Measurements from ENCODE around the gene OBSCN. TPM values are rescaled to one million over a fixed set of nuclear protein-coding genes. Genes with fewer than 3 reads are reported as not detected.
"Not testable (repeated sequence)": the region's sequence is repeated elsewhere in the genome, so short reads cannot be mapped to it uniquely, and the experiment has no call there.

The OBSCN gene
- total RNA-seq, 1 donor from 2014 or later, result 18.3 TPM

DNA sequence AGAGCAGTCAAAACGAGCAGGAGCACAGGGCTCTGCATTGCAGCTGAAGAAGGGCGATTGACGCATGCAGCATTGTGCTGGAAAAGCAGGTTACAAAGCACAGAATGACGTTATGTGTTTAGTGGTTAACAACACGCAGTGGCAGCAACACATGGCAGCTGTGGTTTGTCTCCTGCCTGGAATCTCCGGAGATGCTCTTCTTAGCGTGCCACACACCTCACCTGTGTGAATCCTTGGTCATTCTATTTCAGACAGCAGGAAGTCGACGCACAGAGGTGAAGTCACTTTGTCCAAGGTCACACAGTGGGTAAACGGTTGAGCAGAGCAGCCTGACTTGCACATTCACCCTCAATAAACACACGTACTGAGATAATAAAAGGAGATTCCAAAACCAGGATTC is 14.7 kb downstream of the OBSCN start:
- DNase-seq (ENCODE audit: low spot score), result no peak
- ATAC-seq, result no peak
- intact Hi-C loops (cut with DNase I), result no loop called here

DNA sequence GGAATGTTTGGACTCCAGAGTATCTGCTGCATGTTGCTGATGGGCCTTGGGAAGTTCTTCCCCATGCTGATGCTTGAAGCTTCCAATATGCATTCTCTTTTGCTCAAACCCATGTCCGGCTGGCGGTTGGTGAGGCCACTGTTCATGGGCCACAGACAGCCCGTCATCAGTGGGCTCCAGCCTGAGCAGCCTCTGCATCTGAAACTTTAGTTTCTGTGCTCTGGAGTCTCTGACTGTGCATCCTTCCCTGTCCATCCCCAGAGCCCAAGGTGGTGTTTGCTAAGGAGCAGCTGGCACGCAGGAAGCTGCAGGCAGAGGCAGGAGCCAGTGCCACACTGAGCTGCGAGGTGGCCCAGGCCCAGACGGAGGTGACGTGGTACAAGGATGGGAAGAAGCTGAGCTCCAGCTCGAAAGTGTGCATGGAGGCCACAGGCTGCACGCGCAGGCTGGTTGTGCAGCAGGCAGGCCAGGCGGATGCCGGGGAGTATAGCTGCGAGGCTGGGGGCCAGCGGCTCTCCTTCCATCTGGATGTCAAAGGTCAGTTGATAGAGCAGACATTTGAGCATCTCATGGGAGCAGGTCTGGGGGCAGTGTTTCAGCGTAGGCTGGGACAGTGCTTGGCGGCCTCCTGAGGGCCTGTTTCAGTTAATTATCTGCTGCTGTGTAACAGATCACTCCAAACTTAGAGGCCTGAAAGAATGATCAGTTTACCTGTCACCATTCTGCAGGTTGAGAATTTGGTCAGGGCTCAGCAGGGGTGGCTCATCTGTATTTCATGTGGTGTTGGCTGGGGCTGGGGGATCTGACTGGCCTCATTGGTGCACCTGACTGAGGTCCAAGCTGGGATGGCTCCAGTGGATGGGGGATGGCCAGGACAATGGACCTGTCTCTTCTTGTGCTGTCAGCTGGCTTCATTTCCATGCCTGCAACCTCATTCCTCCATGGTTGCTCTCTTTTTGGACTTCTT is 16.6 kb downstream of the OBSCN start:
- intact Hi-C loops (cut with DNase I), result no loop called here
- ATAC-seq (no peak), DNase-seq (ENCODE audit: low spot score) (no peak)

DNA sequence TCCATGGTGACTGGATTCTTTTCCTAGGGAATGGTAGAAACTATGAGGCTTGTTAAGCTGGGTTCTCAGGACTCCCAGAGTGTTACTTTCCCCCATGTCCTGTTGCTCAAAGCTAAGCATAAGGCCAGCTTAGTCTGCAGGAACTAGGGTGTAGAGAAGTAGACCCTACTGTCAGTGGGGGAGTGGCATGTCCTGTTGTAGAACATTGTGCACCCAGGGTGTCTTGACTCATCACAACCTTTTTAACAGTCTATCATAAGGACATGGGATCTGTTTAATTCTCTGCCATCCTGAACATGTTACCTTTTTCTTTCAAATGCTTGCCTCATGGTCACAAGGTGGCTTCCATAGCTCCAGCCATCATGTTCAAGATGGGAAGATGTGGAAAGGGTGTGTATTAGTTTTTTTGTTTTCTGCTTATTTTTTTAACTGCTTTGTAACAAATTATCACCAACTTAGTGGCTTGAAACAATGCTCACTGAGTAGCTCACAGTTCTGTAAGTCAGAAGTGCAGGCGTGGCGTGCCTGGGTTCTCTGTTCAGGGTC is 17.4 kb downstream of the OBSCN start:
- DNase-seq (ENCODE audit: low spot score), result no peak
- ATAC-seq, result no peak
- intact Hi-C loops (cut with DNase I), result no loop called here

DNA sequence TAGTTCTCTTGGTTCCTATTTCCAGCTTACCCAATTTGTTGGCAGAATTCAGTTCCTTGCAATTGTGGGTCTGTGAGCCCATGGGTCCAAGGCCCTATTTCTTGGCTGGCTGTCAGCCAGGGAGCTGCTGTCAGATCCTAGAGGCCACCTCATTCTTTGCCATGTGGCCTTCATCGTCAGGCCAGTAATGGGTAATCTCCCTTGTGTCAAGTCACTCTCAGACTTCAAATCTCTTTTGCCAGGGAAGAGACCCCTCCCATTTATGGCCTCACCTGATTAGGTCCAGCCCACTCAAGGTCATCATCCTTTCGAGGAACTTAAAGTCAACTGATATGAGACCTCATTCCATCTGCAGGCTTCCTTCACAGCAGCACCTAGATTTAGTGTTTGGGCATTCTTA is 17.9 kb downstream of the OBSCN start:
- intact Hi-C loops (cut with DNase I), result no loop called here
- ATAC-seq (no peak), DNase-seq (ENCODE audit: low spot score) (no peak)

DNA sequence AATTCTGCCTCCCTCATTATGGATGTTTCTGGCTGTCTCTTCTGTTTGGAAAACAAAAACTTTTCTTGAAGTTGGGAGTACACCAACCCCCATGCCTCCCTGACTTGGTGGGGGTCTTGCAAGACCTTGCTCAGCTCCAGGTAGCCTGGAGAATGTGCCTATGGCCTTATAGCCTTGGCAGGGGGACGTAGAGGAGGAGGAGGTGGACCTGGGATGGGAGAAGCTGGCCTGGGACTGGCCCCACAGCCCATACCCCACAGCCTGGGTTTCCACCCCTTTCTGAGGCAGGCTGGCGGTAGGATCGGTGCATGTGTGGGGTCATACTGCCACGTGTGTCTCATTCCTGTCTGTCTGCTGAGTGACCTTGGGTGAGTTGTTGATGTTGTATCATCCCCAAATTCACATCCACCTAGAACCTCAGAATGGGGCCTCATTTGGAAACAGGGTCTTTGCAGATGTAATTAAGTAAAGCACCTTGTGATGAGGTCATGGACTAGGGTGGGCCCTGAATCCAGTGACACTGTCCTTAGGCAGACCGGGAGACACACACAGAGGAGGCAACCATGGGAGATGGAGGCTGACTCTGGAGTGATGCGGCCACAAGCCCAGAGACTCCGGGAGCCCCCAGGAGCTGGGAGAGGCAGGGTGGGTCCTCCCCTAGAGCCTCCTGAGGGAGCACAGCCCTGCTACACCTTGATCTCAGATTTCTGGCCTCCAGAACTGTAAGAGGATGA is 18.5 kb downstream of the OBSCN start:
- ATAC-seq (no peak), DNase-seq (ENCODE audit: low spot score) (no peak)
- intact Hi-C loops (cut with DNase I), result no loop called here

DNA sequence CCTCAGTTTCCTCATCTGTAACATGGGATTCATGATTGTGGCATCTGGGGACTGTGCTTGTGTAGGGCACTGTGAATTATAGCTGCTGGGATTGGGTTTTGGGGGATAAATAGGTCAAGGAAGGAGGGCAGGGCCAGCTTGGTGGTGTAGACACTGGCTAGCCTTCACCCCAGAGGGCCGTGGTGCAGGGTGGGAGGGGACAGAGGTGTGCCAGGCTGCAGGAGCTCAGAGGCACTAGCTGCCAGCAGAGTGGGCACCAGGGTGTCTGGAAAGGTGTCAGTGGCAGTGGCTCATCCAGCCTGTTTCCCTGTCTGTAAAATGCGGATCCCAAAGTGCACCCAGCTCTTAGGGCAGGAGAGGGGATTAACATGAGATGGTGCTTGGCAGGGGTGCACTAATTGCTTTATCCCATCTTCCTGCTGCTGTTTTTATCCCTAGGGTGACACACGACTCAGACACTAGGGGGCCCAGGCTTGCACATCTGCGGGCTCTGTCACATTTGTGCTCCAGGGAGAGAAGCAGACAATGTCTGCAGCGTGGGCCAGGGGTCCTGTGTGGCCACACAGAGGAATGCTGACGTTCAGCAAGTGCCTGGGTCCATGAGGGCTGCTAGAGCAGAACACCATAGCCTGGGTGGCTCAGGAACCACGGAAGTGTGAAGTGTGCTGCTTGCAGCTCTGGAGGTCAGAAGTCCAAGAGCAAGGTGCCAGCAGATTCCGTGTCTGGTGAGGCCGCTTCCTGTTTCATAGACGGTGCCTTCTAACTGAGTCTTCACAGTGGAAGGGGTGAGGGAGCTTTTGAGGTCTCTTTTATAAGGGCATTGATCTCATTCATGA is 19.3 kb downstream of the OBSCN start:
- DNase-seq (ENCODE audit: low spot score) (no peak), ATAC-seq (no peak)
- intact Hi-C loops (cut with DNase I), result no loop called here

DNA sequence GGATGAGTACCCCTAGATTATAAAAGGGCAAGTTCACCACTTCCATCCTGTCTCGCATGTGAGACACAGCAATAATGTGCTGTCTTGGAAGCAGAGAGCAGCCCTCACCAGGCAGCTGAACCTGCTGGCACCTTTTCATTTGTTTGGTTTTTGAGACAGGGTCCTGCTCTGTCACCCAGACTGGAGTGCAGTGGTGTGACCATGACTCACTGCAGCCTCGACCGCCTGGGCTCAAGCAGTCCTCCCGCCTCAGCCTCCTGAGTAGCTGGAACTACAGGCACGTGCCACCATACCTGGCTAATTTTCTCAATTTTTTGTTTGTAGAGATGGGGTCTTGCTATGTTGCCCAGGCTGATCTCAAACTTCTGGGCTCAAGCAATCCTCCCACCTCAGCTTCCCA is 20.3 kb downstream of the OBSCN start:
- ATAC-seq; intact Hi-C loops (cut with DNase I); DNase-seq (ENCODE audit: low spot score): not testable (repeated sequence)

DNA sequence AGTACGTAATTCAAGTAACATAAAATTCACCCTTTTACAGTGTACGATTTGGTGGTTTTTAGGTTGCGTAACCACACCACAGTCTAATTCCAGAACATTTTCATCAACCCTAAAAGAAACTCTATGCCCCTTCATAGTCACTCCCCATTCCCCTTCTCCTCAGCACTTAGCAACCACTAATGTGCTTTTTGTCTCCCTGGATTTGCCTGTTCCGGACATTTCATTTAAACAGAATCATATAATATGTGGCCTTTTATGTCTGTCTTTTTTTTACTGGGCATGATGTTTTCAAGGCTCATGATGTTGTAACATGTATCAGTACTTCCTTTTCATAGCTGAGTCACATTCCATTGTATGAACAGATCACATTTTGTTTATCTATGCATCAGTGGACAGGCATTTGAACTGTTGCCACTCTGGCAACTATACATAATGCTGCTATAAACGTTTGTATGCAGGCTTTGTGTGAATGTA is 20.8 kb downstream of the OBSCN start:
- DNase-seq (ENCODE audit: low spot score) (no peak), ATAC-seq (no peak)
- intact Hi-C loops (cut with DNase I), result no loop called here

DNA sequence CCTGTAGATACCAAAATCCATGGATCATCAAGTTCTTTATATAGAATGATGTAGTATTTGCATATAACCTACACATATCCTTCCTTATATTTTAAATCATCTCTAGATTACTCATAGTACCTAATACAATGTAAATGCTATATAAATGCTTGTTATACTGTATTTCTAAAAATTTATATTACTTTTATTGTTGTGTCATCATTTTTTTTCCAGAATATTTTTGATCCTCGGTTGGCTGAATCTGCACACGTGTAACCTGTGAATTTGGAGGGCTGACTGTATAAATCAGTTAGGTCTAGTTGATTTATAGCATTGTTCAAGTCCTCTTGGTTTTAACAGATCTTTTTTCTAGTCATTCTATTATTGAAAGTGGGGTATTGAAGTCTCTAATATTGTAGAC is 23.3 kb downstream of the OBSCN start:
- intact Hi-C loops (cut with DNase I), result no loop called here
- DNase-seq (ENCODE audit: low spot score) (no peak), ATAC-seq (no peak)

DNA sequence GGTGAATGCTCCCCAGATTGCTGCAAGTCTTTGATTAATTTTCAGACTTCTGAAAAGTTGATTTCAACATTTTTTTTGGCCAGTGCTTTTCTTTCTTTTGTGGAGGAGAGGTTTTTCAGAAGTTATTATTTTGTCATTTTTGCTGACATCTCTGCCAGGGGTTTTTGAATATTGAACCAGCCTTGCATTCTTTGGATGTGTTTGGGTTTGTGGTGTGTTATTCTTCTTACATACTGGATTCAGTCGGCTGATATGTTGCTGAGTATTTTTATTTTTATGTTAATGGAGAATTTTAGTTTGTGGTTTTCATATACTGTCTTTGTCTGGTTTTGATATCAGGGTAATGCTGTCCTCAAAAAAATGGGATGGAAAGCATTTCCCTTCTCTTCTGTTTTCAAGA is 25.3 kb downstream of the OBSCN start:
- ATAC-seq (no peak), DNase-seq (ENCODE audit: low spot score) (no peak)
- intact Hi-C loops (cut with DNase I), result no loop called here

DNA sequence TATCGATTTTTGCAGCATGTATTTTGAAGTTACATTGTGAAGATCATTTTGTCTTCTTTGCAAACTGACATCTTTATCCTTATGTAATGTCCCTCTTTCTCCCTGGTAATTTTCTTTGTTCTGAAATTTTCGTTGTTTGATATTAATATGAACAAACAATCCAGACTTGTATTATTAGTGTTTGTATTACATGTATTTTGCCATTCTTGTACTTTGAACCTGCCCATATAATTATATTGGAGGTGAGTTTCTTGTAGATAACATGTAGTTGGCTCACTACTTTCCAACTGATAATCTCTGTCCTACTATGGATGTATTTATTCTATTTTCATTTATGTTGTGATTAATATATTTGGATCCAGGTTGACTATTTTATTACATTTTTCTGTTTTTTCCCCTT is 27.1 kb downstream of the OBSCN start:
- no peak for ATAC-seq

DNA sequence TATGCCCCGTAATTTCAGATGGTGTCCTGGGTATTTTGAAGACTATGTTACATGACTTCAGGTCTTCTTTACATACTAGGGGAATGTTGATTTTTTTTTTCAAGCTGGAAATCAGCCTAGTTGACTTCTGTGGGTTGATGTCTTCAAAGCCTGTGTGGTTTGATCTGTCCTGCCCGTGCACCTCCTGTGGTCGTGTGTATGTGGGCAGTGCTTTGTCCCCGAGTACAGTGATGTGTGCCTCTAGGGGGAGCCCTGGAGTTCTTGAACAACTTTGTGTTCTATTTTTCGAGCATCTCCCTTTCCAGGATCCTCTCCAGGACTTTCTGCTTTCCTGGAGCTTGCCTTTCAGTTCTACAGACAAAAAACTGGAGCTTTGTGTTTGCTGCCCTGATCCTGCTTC is 28.9 kb downstream of the OBSCN start:
- ATAC-seq, result no peak

More for the DNA sequence above, 27.1 kb downstream of the OBSCN start:
- intact Hi-C loops (cut with DNase I), result no loop called here
- DNase-seq (ENCODE audit: low spot score), result no peak

DNA sequence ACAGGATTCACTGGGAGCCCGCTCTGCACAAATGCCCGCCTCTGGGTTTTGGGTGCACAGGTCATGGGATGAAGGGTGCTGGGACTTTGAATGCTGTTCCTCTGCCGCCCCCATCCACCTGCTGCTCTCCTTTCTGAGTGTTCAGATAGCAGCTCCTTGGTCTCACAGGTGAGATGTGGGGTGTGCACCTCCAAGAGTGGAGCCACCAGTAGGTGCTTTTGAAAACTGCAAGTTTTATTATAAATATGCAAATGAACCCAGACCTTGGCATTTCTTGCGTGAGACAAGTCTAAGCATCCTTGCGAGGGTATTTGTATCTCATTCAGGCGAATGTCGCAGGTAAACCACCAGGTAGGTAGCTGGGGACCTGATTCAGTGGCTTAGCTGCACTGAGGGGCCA is 30.2 kb downstream of the OBSCN start:
- intact Hi-C loops (cut with DNase I), result no loop called here

More for the DNA sequence above, 28.9 kb downstream of the OBSCN start:
- intact Hi-C loops (cut with DNase I), result no loop called here
- DNase-seq (ENCODE audit: low spot score), result no peak

DNA sequence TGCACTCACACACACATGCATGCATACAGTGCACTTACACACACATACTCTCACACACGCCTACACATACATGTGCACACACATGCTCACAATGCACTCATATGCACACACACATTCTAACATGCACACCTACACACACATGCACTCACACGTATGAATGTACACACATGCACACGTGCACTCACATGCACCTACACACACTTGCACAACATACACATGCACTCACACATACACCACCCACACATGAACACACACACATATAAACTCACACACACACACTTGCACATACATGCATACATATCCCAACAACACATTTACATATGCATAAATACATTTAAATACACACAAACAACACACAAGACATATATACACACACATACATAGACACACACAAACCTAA is 30.6 kb downstream of the OBSCN start:
- DNase-seq (ENCODE audit: low spot score) (no peak), ATAC-seq (no peak)

More for the DNA sequence above, 30.2 kb downstream of the OBSCN start:
- ATAC-seq, result no peak
- DNase-seq (ENCODE audit: low spot score), result no peak

DNA sequence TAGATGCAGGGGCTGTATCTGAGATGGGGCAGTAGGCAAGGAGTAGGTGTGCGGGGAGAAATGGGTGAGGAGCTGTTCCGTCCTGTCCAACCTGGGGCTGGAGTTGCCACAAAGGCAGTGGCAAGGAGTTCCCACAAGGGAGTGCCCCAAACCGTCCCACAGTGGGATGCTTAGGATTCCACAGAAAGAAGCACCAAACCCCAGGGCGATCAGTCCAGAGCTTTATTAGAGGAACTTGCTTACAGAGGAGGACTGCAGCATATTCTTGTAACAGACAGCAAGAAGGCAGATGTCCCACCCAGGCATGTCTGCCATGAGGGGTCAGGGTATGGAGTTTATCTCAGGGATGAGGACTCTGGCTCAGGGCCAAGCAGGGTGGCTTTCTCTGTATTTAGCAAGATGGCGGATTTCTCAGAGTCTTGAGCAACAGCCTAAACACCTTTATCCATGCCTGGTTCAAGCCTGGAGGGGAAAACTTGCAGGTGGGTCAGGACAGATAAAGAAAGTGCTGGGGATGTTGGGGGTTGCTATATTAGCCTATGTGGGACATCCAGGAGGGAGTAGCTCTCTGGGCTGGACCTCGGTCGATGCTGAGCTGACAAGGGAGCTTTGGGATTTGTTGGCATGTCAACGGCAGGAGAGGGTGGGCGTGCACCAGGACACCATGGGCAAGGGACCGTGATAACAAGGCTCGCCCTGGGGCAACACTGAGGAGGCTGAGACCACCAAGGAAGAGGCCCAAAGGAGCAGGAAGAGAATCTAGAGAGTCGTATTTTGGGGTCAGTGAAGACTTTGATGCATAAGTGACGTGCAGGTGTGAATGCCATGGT is 32.8 kb downstream of the OBSCN start:
- ATAC-seq (no peak), DNase-seq (ENCODE audit: low spot score) (no peak)
- intact Hi-C loops (cut with DNase I), result no loop called here

More for the DNA sequence above, 30.6 kb downstream of the OBSCN start:
- intact Hi-C loops (cut with DNase I), result no loop called here

DNA sequence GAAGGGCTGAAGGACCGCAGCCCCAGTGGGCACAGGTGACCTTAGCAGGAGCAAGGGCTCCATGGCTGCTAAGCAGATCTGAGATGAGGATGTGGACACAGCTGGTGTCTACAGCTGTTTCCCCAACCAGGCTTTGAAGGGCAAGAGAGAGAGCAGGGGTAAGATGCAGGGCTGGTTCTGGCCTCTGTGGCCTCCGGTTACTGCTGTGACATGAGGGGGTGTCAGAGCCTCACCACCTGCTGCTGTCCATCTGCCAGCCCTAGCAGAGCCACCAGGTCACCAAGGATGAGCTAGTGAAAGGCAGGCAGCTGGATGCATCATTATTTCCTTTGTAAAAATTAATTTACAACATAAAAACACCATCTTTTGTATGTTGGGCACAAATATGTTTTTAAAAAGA is 33.4 kb downstream of the OBSCN start:
- ATAC-seq (no peak), DNase-seq (ENCODE audit: low spot score) (no peak)
- intact Hi-C loops (cut with DNase I), result no loop called here

DNA sequence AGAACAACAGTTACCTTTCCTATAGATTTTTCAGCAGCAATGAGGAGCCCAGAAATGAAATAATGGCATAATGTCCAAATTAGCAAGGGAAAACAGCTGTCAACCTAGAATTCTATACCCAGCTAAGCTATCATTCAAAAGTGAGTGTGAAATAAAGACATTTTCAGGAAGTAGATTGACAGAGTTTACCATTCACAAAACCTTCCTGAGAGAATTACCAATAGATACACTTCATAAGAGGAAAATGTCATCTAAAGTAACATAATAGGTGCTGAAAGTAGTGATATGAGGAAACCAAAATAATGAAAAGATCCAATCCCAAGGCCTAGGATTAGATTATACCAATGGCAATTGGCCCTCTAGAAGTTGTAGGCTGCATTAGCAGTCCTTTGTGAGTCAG is 34.6 kb downstream of the OBSCN start:
- DNase-seq (ENCODE audit: low spot score) (no peak), ATAC-seq (no peak)
- intact Hi-C loops (cut with DNase I), result no loop called here

DNA sequence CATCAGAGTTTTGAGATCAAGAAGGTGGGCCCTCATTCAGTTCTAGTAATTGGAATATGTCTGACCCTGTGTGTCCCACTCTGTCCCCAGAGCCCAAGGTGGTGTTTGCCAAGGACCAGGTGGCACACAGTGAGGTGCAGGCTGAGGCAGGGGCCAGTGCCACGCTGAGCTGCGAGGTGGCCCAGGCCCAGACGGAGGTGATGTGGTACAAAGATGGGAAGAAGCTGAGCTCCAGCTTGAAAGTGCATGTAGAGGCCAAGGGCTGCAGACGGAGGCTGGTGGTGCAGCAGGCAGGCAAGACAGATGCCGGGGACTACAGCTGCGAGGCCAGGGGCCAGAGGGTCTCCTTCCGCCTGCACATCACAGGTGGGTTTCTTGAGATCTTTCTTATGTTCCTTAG is 35.2 kb downstream of the OBSCN start:
- intact Hi-C loops (cut with DNase I), result no loop called here
- DNase-seq (ENCODE audit: low spot score) (no peak), ATAC-seq (no peak)
